Body of pancreas (tissue), 4 donors: ENCODE data around the gene TPPP. TPM values are rescaled to one million over a fixed set of nuclear protein-coding genes. Genes with fewer than 3 reads are reported as not detected.

ENCODE experiments used
- ATAC-seq: fragments of 150-250 bp; one replicate; pipeline ENCODE4 v1.9.1; 2016
- DNase-seq, 4 donors: peaks; one replicate each; pipeline ENCODE4 v3.0.0-alpha.2; 2019
- H3K27ac ChIP-seq, 4 donors: fragments of 200-600 bp; sonication (generic); 1 replicate in 3 of 4; 2 replicates in 1 of 4; pipeline versions ENCODE4 v1.5.1 to v1.6.1; 2016 to 2019; ENCODE audit warnings: mild to moderate bottlenecking in 1 of 4, mixed read lengths in 1 of 4, moderate library complexity in 1 of 4
- H3K27me3 ChIP-seq, 2 donors: fragments of 200-600 bp; sonication (generic); one replicate each; pipeline ENCODE4 v1.6.0; 2016; ENCODE audit warnings: mild to moderate bottlenecking in 1 of 2
- H3K36me3 ChIP-seq, 2 donors: fragments of 200-600 bp; sonication (generic); replicated peaks in 1 of 2; 2 replicates each; pipeline ENCODE4 v1.5.1; 2016; ENCODE audit warnings: low read depth in 2 of 2; ENCODE audit not compliant: insufficient read depth in 1 of 2
- H3K4me1 ChIP-seq: fragments of 200-600 bp; sonication (generic); one replicate; pipeline ENCODE4 v1.6.0; 2016
- H3K4me3 ChIP-seq, 2 donors: fragments of 200-600 bp; sonication (generic); 1 replicate in 1 of 2; 2 replicates in 1 of 2; pipeline ENCODE4 v1.5.1; 2016 to 2019
- H3K9me3 ChIP-seq, 3 donors: fragments of 200-600 bp; sonication (generic); 1 replicate in 2 of 3; 2 replicates in 1 of 3; pipeline ENCODE4 v1.5.1; 2016
- CTCF ChIP-seq, 7 experiments: fragments of 450-650 bp in 4 of 7; fragments of 200-600 bp in 3 of 7; sonication (generic) in 3 of 7; IDR thresholded peaks; one replicate each; pipeline ENCODE4 v1.5.1; 2016 to 2019; ENCODE audit warnings: antibody characterized with exemption in 7 of 7
- POLR2A ChIP-seq, 3 donors: fragments of 450-650 bp; IDR thresholded peaks; one replicate each; pipeline ENCODE4 v1.6.1; 2016; ENCODE audit warnings: antibody characterized with exemption in 3 of 3, mild to moderate bottlenecking in 2 of 3
- WGBS, 2 donors: methylation state at CpG; one replicate each; pipeline ENCODE4 v1.1.5; 2017; 5-methylcytosine and 5-hydroxymethylcytosine counted together
- intact Hi-C: fragments of 100-400 bp; cut with DNase I; formaldehyde crosslinking; loops from one replicate; pipeline ENCODE4 v1.15.1; 2023
- total RNA-seq, 2 donors: library from RNA; depleted of rRNA; stranded (reverse); fragments of >200 nt; gene quantifications; one replicate each; pipeline ENCODE4 v1.1.0, GENCODE V29; 2016

The TPPP gene
- total RNA-seq, 2 donors from 2014 or later, result 2.6 to 5.2 TPM

- Histone ChIP-seq H3K4me1 (peaks cover 10% of the 10 kb centered on the region), H3K27me3 (no peaks in the 10 kb centered on the region), H3K36me3 (no peaks in the 10 kb centered on the region), H3K4me3 (no peak overlapping the region), H3K27ac (no peak overlapping the region), H3K9me3 (no peaks in the 10 kb centered on the region)
- 86 to 90% methylated on average over 12 to 36 of the region's 38 CpGs for WGBS, 2 donors
- TF ChIP-seq POLR2A (IDR thresholded peaks at IDR 0.05) (no peak), CTCF (IDR thresholded peaks at IDR 0.05) (no peak)
- intact Hi-C loops, result no loop called here
- DNase-seq (peak in 1 of 4 donors; percentile 46), ATAC-seq (no peak)
Measured at GRCh38 chr5:663436-664342, 29.5 kb downstream of the TPPP start.

GRCh38 chr5:662751-663435, 30.3 kb downstream of the TPPP start:
- Histone ChIP-seq H3K27ac (no peak overlapping the region), H3K27me3 (no peaks in the 10 kb centered on the region), H3K36me3 (no peaks in the 10 kb centered on the region), H3K9me3 (no peaks in the 10 kb centered on the region), H3K4me1 (peaks cover 10% of the 10 kb centered on the region), H3K4me3 (no peak overlapping the region)
- no peak for TF ChIP-seq CTCF (IDR thresholded peaks at IDR 0.05)
- no peak for TF ChIP-seq POLR2A (IDR thresholded peaks at IDR 0.05)
- intact Hi-C loops, result no loop called here
- WGBS, 2 donors, result 91 to 95% methylated on average over 47 to 56 of the region's 56 CpGs
- DNase-seq, result peak in 1 of 4 donors; percentile 4
- ATAC-seq, result no peak

- Histone ChIP-seq H3K27me3 (no peaks in the 10 kb centered on the region), H3K36me3 (no peaks in the 10 kb centered on the region)
Measured at GRCh38 chr5:661891-662750, 31.0 kb downstream of the TPPP start.

More at GRCh38 chr5:661891-662750, 31.0 kb downstream of the TPPP start:
- H3K4me1 ChIP-seq, result peaks cover 10% of the 10 kb centered on the region
- no peak overlapping the region for H3K4me3 ChIP-seq
- DNase-seq, result peak in 1 of 4 donors; percentile 4
- WGBS, 2 donors, result 96 to 97% methylated on average over 25 to 51 of the region's 53 CpGs
- no peak for TF ChIP-seq POLR2A (IDR thresholded peaks at IDR 0.05)
- TF ChIP-seq CTCF (IDR thresholded peaks at IDR 0.05), result no peak
- intact Hi-C loops, result no loop called here
- no peak overlapping the region for H3K27ac ChIP-seq
- ATAC-seq, result no peak
- no peaks in the 10 kb centered on the region for H3K9me3 ChIP-seq
